Transverse colon (tissue), 4 donors: ENCODE results near the gene P2RY2. TPM values are rescaled to one million over a fixed set of nuclear protein-coding genes. Genes with fewer than 3 reads are reported as not detected.
A peak's percentile ranks its signal among the peaks of the same experiment; 100 is the strongest.

Source experiments
- DNase-seq: peaks from one replicate; pipeline ENCODE4 v3.0.0-alpha.2; 2019
- H3K27ac ChIP-seq, 4 donors: fragments of 200-600 bp; sonication (generic); 2 replicates each; pipeline ENCODE4 v1.5.1; 2016 to 2018; ENCODE audit warnings: inconsistent platforms in 4 of 4
- H3K27me3 ChIP-seq: fragments of 200-600 bp; sonication (generic); 2 replicates; pipeline ENCODE4 v1.5.1; 2017; ENCODE audit warnings: inconsistent platforms
- H3K36me3 ChIP-seq, 4 donors: fragments of 200-600 bp; sonication (generic); 2 replicates each; pipeline ENCODE4 v1.5.1; 2017 to 2019; ENCODE audit warnings: inconsistent platforms in 4 of 4
- H3K4me1 ChIP-seq, 4 donors: fragments of 200-600 bp; sonication (generic); 2 replicates each; pipeline ENCODE4 v1.5.1; 2017 to 2020; ENCODE audit warnings: inconsistent platforms in 4 of 4
- H3K4me3 ChIP-seq, 4 donors: fragments of 200-600 bp; sonication (generic); 1 replicate in 1 of 4; 2 replicates in 3 of 4; pipeline versions ENCODE4 v1.5.1 to v1.6.1; 2017 to 2019; ENCODE audit warnings: inconsistent platforms in 4 of 4
- H3K9me3 ChIP-seq, 2 donors: fragments of 200-600 bp; sonication (generic); 2 replicates each; pipeline ENCODE4 v1.5.1; 2017 to 2019; ENCODE audit warnings: inconsistent platforms in 2 of 2
- EP300 ChIP-seq: sonication (generic); formaldehyde crosslinking; IDR thresholded peaks from one replicate; pipeline ENCODE4 v1.6.1; 2017; ENCODE audit warnings: antibody characterized with exemption, low read depth
- POLR2A ChIP-seq: fragments of 450-650 bp; IDR thresholded peaks from one replicate; pipeline ENCODE4 v1.6.1; 2016; ENCODE audit warnings: antibody characterized with exemption, mild to moderate bottlenecking, moderate library complexity
- POLR2AphosphoS5 ChIP-seq, 3 donors: sonication (generic); formaldehyde crosslinking; IDR thresholded peaks; one replicate each; pipeline ENCODE4 v1.6.1; 2016; ENCODE audit warnings: antibody characterized with exemption in 3 of 3
- WGBS, 2 donors: methylation state at CpG; one replicate each; pipeline ENCODE4 v1.1.5; 2018; ENCODE audit warnings: low coverage in 1 of 2; 5-methylcytosine and 5-hydroxymethylcytosine counted together
- in situ Hi-C, 4 donors: fragments of 200-750 bp; cut with MboI; loops; one replicate each; pipeline versions ENCODE4 v1.15.0 to v1.15.1; 2017; ENCODE audit warnings: low sequenced_read_pairs in 3 of 4, low pct_ligation_motif_present in 1 of 4, low pct_unique_long_range_greater_than_20kb in 1 of 4
- intact Hi-C: fragments of 100-400 bp; cut with DNase I; formaldehyde crosslinking; loops from one replicate; pipeline ENCODE4 v1.15.1; 2023; ENCODE audit warnings: low total_unique reads
- total RNA-seq, 4 donors: library from RNA; depleted of rRNA; stranded (reverse); fragments of >200 nt; gene quantifications; one replicate each; pipeline ENCODE4 v1.1.0, GENCODE V29; 2016
- TF ChIP-seq, protein P1 (sequence below), 5 experiments: fragments of 200-600 bp in 3 of 5; fragments of 450-650 bp in 2 of 5; sonication (generic) in 3 of 5; IDR thresholded peaks; 1 replicate in 2 of 5; 2 replicates in 3 of 5; pipeline ENCODE4 v1.5.1; 2016 to 2017; ENCODE audit warnings: antibody characterized with exemption in 5 of 5, inconsistent platforms in 3 of 5, mild to moderate bottlenecking in 2 of 5, moderate library complexity in 1 of 5

The P2RY2 gene
- total RNA-seq, 4 donors from 2014 or later, result 8.6 to 21.4 (median 12.6) TPM

- no peak for TF ChIP-seq EP300
- TF ChIP-seq, protein P1, sequence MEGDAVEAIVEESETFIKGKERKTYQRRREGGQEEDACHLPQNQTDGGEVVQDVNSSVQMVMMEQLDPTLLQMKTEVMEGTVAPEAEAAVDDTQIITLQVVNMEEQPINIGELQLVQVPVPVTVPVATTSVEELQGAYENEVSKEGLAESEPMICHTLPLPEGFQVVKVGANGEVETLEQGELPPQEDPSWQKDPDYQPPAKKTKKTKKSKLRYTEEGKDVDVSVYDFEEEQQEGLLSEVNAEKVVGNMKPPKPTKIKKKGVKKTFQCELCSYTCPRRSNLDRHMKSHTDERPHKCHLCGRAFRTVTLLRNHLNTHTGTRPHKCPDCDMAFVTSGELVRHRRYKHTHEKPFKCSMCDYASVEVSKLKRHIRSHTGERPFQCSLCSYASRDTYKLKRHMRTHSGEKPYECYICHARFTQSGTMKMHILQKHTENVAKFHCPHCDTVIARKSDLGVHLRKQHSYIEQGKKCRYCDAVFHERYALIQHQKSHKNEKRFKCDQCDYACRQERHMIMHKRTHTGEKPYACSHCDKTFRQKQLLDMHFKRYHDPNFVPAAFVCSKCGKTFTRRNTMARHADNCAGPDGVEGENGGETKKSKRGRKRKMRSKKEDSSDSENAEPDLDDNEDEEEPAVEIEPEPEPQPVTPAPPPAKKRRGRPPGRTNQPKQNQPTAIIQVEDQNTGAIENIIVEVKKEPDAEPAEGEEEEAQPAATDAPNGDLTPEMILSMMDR (IDR thresholded peaks at IDR 0.05), result peak in 4 of 5 experiments; percentile 19 to 66 (median 42)
- Histone ChIP-seq H3K4me1 (peaks cover 0 to 7% (median 3%) of the 10 kb centered on the region in 4 donors), H3K27ac (peak overlapping the region in 1 of 4 donors; percentile 26), H3K36me3 (no peaks in the 10 kb centered on the region), H3K27me3 (no peaks in the 10 kb centered on the region), H3K9me3 (no peaks in the 10 kb centered on the region), H3K4me3 (no peak overlapping the region)
- 40 to 49% methylated on average over 1 to 9 of the region's 12 CpGs for WGBS, 2 donors
- intact Hi-C loops (loop anchor here (5.0 kb wide), 1 partner anchor 250 kb away; no protein-coding TSS in a partner anchor), in situ Hi-C loops (no loop called here)
- DNase-seq, result peak; percentile 84
Observed at GRCh38 chr11:73227571-73228211, 9.6 kb downstream of the P2RY2 start.

DNA sequence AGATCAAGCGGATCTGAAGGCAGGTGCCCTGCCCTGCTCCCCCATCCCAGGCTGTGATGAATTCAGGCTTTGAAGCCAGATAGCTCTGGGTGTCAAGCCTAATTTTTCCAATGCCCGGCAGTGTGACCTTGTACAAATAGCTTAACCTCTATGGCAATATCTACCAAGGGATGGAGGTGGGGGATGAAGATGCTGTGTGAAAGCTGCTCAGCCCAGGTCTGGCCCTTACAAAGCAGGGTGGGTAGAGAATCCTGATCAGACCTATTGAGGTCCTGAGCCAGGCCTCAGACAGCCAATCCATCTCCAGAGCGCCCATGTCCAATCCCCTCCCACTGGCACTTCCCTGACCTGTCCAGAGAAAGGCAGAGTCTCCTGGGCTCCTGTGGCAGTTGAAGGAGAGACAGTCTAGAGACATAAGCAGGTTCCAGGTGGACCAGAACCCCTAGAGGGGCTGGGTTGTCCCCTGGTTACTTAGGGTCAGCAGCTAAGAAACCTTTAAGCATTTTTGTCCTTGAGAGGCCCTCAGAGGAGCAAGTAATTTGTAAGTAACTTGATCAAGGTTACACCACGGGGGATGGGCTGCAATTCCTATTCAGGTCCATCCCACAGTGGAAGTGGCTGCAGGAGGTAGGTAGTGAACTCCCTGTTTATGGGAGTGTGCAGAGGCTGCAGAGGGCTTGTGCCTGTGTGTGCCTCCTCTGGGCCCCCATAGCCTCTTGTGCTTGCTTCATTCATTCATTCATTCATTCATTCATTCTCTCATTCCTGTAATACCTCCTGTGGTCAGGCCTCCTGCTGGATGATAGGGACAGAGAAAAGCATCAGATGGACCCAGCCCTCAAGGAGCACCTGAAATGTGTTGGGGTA lies 10.4 kb downstream of the P2RY2 start:
- Histone ChIP-seq H3K4me1 (peaks cover 0 to 12% (median 3%) of the 10 kb centered on the region in 4 donors), H3K27ac (peak overlapping the region in 1 of 4 donors; percentile 26), H3K27me3 (no peaks in the 10 kb centered on the region), H3K36me3 (no peaks in the 10 kb centered on the region), H3K4me3 (no peak overlapping the region), H3K9me3 (no peaks in the 10 kb centered on the region)
- 33 to 63% methylated on average over 1 to 4 of the region's 4 CpGs for WGBS, 2 donors
- intact Hi-C loops, result loop anchor here (5.0 kb wide), 1 partner anchor 251 kb away; no protein-coding TSS in a partner anchor
- peak; percentile 5 for DNase-seq
- no peak for TF ChIP-seq POLR2AphosphoS5 (IDR thresholded peaks at IDR 0.05)
- TF ChIP-seq EP300, result no peak
- TF ChIP-seq, protein P1 (IDR thresholded peaks at IDR 0.05), result no peak
- no peak for TF ChIP-seq POLR2A
- in situ Hi-C loops, result no loop called here

DNA sequence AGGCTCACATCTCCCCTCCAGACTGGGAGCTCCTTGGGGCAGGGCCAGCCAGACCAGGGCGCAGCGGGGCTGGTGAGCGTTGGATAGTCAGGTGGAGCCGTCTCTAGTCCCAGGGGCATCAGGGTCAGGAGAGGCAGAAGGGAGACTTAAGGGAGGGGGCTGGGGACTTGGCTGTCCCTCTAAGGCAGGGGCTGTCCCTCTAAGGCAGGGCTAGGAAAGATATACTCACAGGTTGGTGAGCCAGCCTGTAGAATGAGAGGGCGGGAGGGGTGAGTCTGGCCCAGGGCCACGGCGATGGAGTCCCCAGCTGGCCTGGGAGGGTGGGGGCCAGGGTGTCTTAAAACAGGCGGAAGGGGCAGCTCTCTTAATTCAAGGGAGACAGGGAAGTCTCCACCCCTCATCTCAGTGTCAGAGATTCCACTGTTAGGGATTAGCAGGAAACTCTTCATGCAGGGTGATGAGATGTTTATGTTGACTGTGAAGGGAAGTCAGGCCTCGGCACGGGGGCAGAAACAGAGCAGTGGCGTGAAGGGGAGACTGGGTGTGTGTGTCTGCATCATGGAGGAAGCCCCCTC lies 11.3 kb downstream of the P2RY2 start:
- no peak overlapping the region for H3K27ac ChIP-seq
- H3K27me3 ChIP-seq, result no peaks in the 10 kb centered on the region
- peaks cover 0 to 12% (median 5%) of the 10 kb centered on the region in 4 donors for H3K4me1 ChIP-seq
- TF ChIP-seq EP300 (no peak), POLR2AphosphoS5 (IDR thresholded peaks at IDR 0.05) (no peak), POLR2A (no peak)
- TF ChIP-seq, protein P1 (IDR thresholded peaks at IDR 0.05), result no peak
- DNase-seq, result peak; percentile 7
- in situ Hi-C loops, result no loop called here
- H3K4me3 ChIP-seq, result no peak overlapping the region
- intact Hi-C loops, result loop anchor here (5.0 kb wide), 1 partner anchor 252 kb away; no protein-coding TSS in a partner anchor
- no peaks in the 10 kb centered on the region for H3K9me3 ChIP-seq
- H3K36me3 ChIP-seq, result no peaks in the 10 kb centered on the region
- 74% methylated on average over 11 of the region's 11 CpGs; no CpG with 5 or more reads in 1 of the 2 donors for WGBS, 2 donors
